OCI-LY7 (cell line): Measurements from ENCODE around the gene RNF167.
A peak's percentile ranks its signal among the peaks of the same experiment; 100 is the strongest.

Experiments
- CTCF ChIP-seq: fragments of 200-600 bp; sonication (generic); conservative IDR thresholded peaks from 2 replicates; pipeline ENCODE4 v1.5.1; 2014; ENCODE audit warnings: mild to moderate bottlenecking, antibody characterized with exemption, low read length, moderate library complexity, mixed read lengths
- EZH2phosphoT487 ChIP-seq: fragments of 200-600 bp; sonication (generic); IDR thresholded peaks from 2 replicates; pipeline ENCODE4 v1.6.1; 2018; ENCODE audit warnings: low read depth, borderline replicate concordance, mild to moderate bottlenecking, mixed run types, antibody characterized with exemption, low read length, moderate library complexity, mixed read lengths

GRCh38 chr17:4895657-4896331 lies 44.3 kb upstream of the RNF167 start:
- TF ChIP-seq CTCF, result 0 out of 2 replicates have a peak, but pooled peaks have one; percentile 34
- TF ChIP-seq EZH2phosphoT487, result no peak
